Measurements from ENCODE around the gene BPIFB6. TPM values are rescaled to one million over a fixed set of nuclear protein-coding genes. Genes with fewer than 3 reads are reported as not detected.

The BPIFB6 gene
- total and polyA plus RNA-seq, 2 donors from 2014 or later = not detected

DNA sequence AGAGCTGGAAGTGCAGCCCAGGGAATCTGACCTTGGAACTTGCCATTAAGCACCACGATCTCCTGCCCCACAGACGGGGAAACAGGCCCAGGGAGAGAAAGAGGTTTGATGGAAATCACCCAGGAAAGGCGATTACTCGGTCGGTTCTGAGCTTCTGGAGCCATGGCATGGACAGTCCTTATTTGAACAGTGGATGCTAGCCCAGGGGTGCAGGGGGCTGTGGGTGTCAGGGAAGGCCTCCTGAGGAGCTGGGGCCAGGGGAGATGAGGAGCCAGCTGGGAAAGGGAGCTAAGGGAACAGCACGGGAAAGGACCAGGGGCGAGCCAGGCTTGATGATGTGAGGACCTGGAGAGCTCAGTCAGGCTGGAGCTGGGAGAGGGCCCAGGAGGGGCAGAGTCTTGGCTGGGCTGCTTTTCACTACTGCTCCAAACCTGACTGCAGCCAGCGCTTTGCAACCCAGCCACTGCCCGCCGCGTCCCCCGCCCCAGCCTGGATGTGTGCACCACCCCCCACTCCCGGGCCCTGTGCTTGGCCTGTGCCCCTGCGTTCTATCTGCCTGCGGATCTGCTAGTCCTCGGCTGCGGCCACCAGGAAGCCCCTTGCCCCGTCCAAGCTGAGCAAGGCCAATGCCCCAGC, 45.0 kb upstream of the BPIFB6 start:
- Histone ChIP-seq H3K27ac (ENCODE audit: low read depth in 2 of 2, low read length in 2 of 2) (no peak overlapping the region), H3K27me3 (ENCODE audit: control insufficient read depth, insufficient read depth, low read length) (no peaks in the 10 kb centered on the region), H3K36me3 (ENCODE audit: control insufficient read depth in 2 of 3, insufficient read depth in 3 of 3, low read length in 3 of 3) (no peaks in the 10 kb centered on the region), H3K4me1 (ENCODE audit: control insufficient read depth in 2 of 3, insufficient read depth in 2 of 3, low read depth in 1 of 3, low read length in 3 of 3) (no peaks in the 10 kb centered on the region), H3K9me3 (ENCODE audit: control insufficient read depth in 2 of 3, insufficient read depth in 1 of 3, low read length in 3 of 3) (no peaks in the 10 kb centered on the region), H3K4me3 (ENCODE audit: low read length in 3 of 3) (no peak overlapping the region), H3K9ac (ENCODE audit: low read length in 3 of 3) (no peak overlapping the region)
- intact Hi-C loops (cut with DNase I) = no loop called here
- DNase-seq (no peak), FAIRE-seq (no peak)
- TF ChIP-seq CTCF (IDR thresholded peaks at IDR 0.05; ENCODE audit: borderline replicate concordance, extremely low read depth, insufficient read depth) = no peak

GRCh38 chr20:32987044-32987825, 44.2 kb upstream of the BPIFB6 start:
- DNase-seq (no peak), FAIRE-seq (no peak)
- H3K36me3 ChIP-seq (ENCODE audit: control insufficient read depth in 2 of 3, insufficient read depth in 3 of 3, low read length in 3 of 3) = no peaks in the 10 kb centered on the region
- no peaks in the 10 kb centered on the region for H3K4me1 ChIP-seq (ENCODE audit: control insufficient read depth in 2 of 3, insufficient read depth in 2 of 3, low read depth in 1 of 3, low read length in 3 of 3)
- intact Hi-C loops (cut with DNase I) = no loop called here
- H3K27ac ChIP-seq (ENCODE audit: low read depth in 2 of 2, low read length in 2 of 2) = no peak overlapping the region
- H3K9me3 ChIP-seq (ENCODE audit: control insufficient read depth in 2 of 3, insufficient read depth in 1 of 3, low read length in 3 of 3) = no peaks in the 10 kb centered on the region
- no peak overlapping the region for H3K9ac ChIP-seq (ENCODE audit: low read length in 3 of 3)
- no peaks in the 10 kb centered on the region for H3K27me3 ChIP-seq (ENCODE audit: control insufficient read depth, insufficient read depth, low read length)
- TF ChIP-seq CTCF (IDR thresholded peaks at IDR 0.05; ENCODE audit: borderline replicate concordance, extremely low read depth, insufficient read depth) = no peak
- H3K4me3 ChIP-seq (ENCODE audit: low read length in 3 of 3) = no peak overlapping the region

GRCh38 chr20:32988008-32988407, 43.4 kb upstream of the BPIFB6 start:
- no peak for FAIRE-seq
- no peak for DNase-seq
- Histone ChIP-seq H3K36me3 (ENCODE audit: control insufficient read depth in 2 of 3, insufficient read depth in 3 of 3, low read length in 3 of 3) (no peaks in the 10 kb centered on the region), H3K4me1 (ENCODE audit: control insufficient read depth in 2 of 3, insufficient read depth in 2 of 3, low read depth in 1 of 3, low read length in 3 of 3) (no peaks in the 10 kb centered on the region), H3K9me3 (ENCODE audit: control insufficient read depth in 2 of 3, insufficient read depth in 1 of 3, low read length in 3 of 3) (no peaks in the 10 kb centered on the region), H3K27ac (ENCODE audit: low read depth in 2 of 2, low read length in 2 of 2) (no peak overlapping the region), H3K9ac (ENCODE audit: low read length in 3 of 3) (no peak overlapping the region), H3K27me3 (ENCODE audit: control insufficient read depth, insufficient read depth, low read length) (no peaks in the 10 kb centered on the region), H3K4me3 (ENCODE audit: low read length in 3 of 3) (no peak overlapping the region)
- no peak for TF ChIP-seq CTCF (IDR thresholded peaks at IDR 0.05; ENCODE audit: borderline replicate concordance, extremely low read depth, insufficient read depth)
- intact Hi-C loops (cut with DNase I) = no loop called here
